A549 (cell line): ENCODE measurements around the gene PKDCC. TPM values are rescaled to one million over a fixed set of nuclear protein-coding genes. Genes with fewer than 3 reads are reported as not detected.

Experiments
- ATAC-seq, 2 experiments: fragments of 200-7000 bp in 1 of 2; fragments of >200 bp in 1 of 2; cut with Nextera tagmentation in 1 of 2; cut with Tn5 transposase in 1 of 2; 3 replicates each; pipeline versions ENCODE4 v1.8.0 to v1.9.1; 2018 to 2020; ENCODE audit warnings: mild to moderate bottlenecking in 1 of 2, moderate library complexity in 1 of 2
- CTCF ChIA-PET: fragments of 300-600 bp; sonication (Branson Sonifier 250); formaldehyde crosslinking; extraction: SDS; loops from one replicate; lab custom pipeline; 2021; ENCODE audit warnings: antibody characterized with exemption, inconsistent platforms; lab: Yijun Ruan, JAX
- POLR2A ChIA-PET: fragments of 350-600 bp; formaldehyde crosslinking; extraction: SDS; loops from one replicate; lab custom pipeline; 2021; ENCODE audit warnings: antibody characterized with exemption, inconsistent platforms; lab: Yijun Ruan, JAX
- DNase-seq, 2 experiments: peaks; one replicate each; pipeline versions ENCODE4 v3.0.0 to v3.0.0-alpha.2; 2011 to 2016; ENCODE audit warnings: low read depth in 1 of 2, low spot score in 1 of 2
- FAIRE-seq: peaks from 2 replicates; lab custom pipeline; 2011; peaks lifted over from hg19 to GRCh38; lab: Jason Lieb, UNC
- H3K27ac ChIP-seq, 2 experiments: fragments of >200 bp; sonication (Bioruptor Twin); formaldehyde crosslinking; 3 replicates each; pipeline ENCODE4 v1.5.1; 2016 to 2017
- H3K4me1 ChIP-seq: fragments of >200 bp; sonication (Bioruptor Twin); formaldehyde crosslinking; 3 replicates; pipeline ENCODE4 v1.6.1; 2016
- H3K4me2 ChIP-seq: fragments of >200 bp; sonication (Bioruptor Twin); formaldehyde crosslinking; 3 replicates; pipeline ENCODE4 v1.6.1; 2016
- H3K4me3 ChIP-seq: fragments of >200 bp; sonication (Bioruptor Twin); formaldehyde crosslinking; 3 replicates; pipeline ENCODE4 v1.5.1; 2016
- H3K9me3 ChIP-seq: fragments of >200 bp; sonication (Bioruptor Twin); formaldehyde crosslinking; 3 replicates; pipeline ENCODE4 v1.6.1; 2016
- CBX2 ChIP-seq: fragments of 200-600 bp; sonication (generic); IDR thresholded peaks from 2 replicates; pipeline ENCODE4 v1.6.1; 2016; ENCODE audit warnings: low read depth, mild to moderate bottlenecking, borderline replicate concordance
- CHD2 ChIP-seq: fragments of 150-350 bp; IDR thresholded peaks from 2 replicates; pipeline ENCODE4 v1.6.1; 2014; ENCODE audit warnings: low read length; ENCODE audit not compliant: partially characterized antibody
- EHF ChIP-seq: fragments of 250-450 bp; sonication (Bioruptor Pico); IDR thresholded peaks from 2 replicates; pipeline ENCODE4 v1.5.0; 2020; ENCODE audit warnings: mild to moderate bottlenecking
- EHMT2 ChIP-seq: fragments of 200-600 bp; sonication (generic); IDR thresholded peaks from 2 replicates; pipeline ENCODE4 v1.6.1; 2016; ENCODE audit warnings: antibody characterized with exemption, low read depth, mild to moderate bottlenecking, moderate library complexity
- EP300 ChIP-seq, 2 experiments: fragments of >200 bp; sonication (Bioruptor Twin); formaldehyde crosslinking; IDR thresholded peaks; 2 replicates in 1 of 2; 3 replicates in 1 of 2; pipeline ENCODE4 v1.6.1; 2016 to 2017
- HEYL ChIP-seq: fragments of 250-450 bp; sonication (Bioruptor Pico); IDR thresholded peaks from 2 replicates; pipeline ENCODE4 v1.8.0; 2021; ENCODE audit warnings: mild to moderate bottlenecking, moderate library complexity
- HOXB13 ChIP-seq: fragments of 250-450 bp; sonication (Bioruptor Pico); IDR thresholded peaks from 2 replicates; pipeline ENCODE4 v1.5.0; 2020; ENCODE audit warnings: low read depth, mild to moderate bottlenecking, moderate library complexity
- JUN ChIP-seq, 2 experiments: fragments of >200 bp; sonication (Bioruptor Twin); formaldehyde crosslinking; IDR thresholded peaks; 2 replicates in 1 of 2; 3 replicates in 1 of 2; pipeline ENCODE4 v1.6.1; 2016 to 2017
- JUNB ChIP-seq: fragments of >200 bp; sonication (Bioruptor Twin); formaldehyde crosslinking; IDR thresholded peaks from 2 replicates; pipeline ENCODE4 v1.6.1; 2016
- KDM1A ChIP-seq: fragments of 200-600 bp; sonication (generic); IDR thresholded peaks from 2 replicates; pipeline ENCODE4 v1.6.1; 2016; ENCODE audit warnings: low read depth, mild to moderate bottlenecking
- MAFK ChIP-seq: fragments of 450-650 bp; IDR thresholded peaks from 2 replicates; pipeline ENCODE4 v1.6.1; 2014; ENCODE audit not compliant: partially characterized antibody
- MYC ChIP-seq: IDR thresholded peaks from 2 replicates; pipeline ENCODE4 v1.6.1; 2012; ENCODE audit warnings: mild to moderate bottlenecking, inconsistent platforms, low read length, improper control_type of control experiment, borderline replicate concordance
- PBX3 ChIP-seq: IDR thresholded peaks from 2 replicates; pipeline ENCODE4 v1.6.1; 2012
- PHF8 ChIP-seq: fragments of 200-600 bp; sonication (generic); IDR thresholded peaks from 2 replicates; pipeline ENCODE4 v1.6.1; 2016; ENCODE audit warnings: low read depth, mild to moderate bottlenecking, antibody characterized with exemption, moderate library complexity, borderline replicate concordance
- RFX5 ChIP-seq: fragments of 450-650 bp; IDR thresholded peaks from 2 replicates; pipeline ENCODE4 v1.7.1; 2014; ENCODE audit warnings: antibody characterized with exemption, mild to moderate bottlenecking, moderate library complexity
- SMC3 ChIP-seq: fragments of >200 bp; sonication (Bioruptor Twin); formaldehyde crosslinking; IDR thresholded peaks from 3 replicates; pipeline ENCODE4 v1.6.1; 2018; ENCODE audit warnings: inconsistent platforms
- SREBF2 ChIP-seq: fragments of 450-650 bp; IDR thresholded peaks from 2 replicates; pipeline ENCODE4 v1.6.1; 2014; ENCODE audit warnings: mild to moderate bottlenecking, moderate library complexity
- TFCP2L1 ChIP-seq: fragments of 250-450 bp; sonication (Bioruptor Pico); IDR thresholded peaks from 2 replicates; pipeline ENCODE4 v1.5.0; 2021; ENCODE audit warnings: mild to moderate bottlenecking
- TP53 ChIP-seq: fragments of 250-450 bp; sonication (Bioruptor Pico); IDR thresholded peaks from 2 replicates; pipeline ENCODE4 v1.5.0; 2021; ENCODE audit warnings: mild to moderate bottlenecking, moderate library complexity
- ZNF302 ChIP-seq: fragments of 250-450 bp; sonication (Bioruptor Pico); IDR thresholded peaks from 2 replicates; pipeline ENCODE4 v1.9.0; 2021; ENCODE audit warnings: inconsistent platforms, mild to moderate bottlenecking, moderate library complexity
- WGBS: methylation state at CpG from one replicate; pipeline ENCODE4 v1.1.6; 2017; ENCODE audit errors: missing lambda C conversion rate; 5-methylcytosine and 5-hydroxymethylcytosine counted together
- polyA plus RNA-seq, 4 experiments: library from polyadenylated mRNA; depleted of rRNA in 3 of 4; stranded (reverse); fragments of >200 nt; fragmentation: RNase III in 1 of 4; extraction: RNeasy Plus Mini Kit Qiagen cat#74134 plus additional on column Dnase treatment in 1 of 4; gene quantifications; 2 replicates in 3 of 4; 3 replicates in 1 of 4; pipeline ENCODE4 v1.2.3, GENCODE V29; 2011 to 2017
- TF ChIP-seq, protein P1 (sequence below): fragments of >200 bp; sonication (Bioruptor Twin); formaldehyde crosslinking; IDR thresholded peaks from 3 replicates; pipeline ENCODE4 v1.5.1; 2016
- TF ChIP-seq, protein P2 (sequence below): fragments of 150-350 bp; IDR thresholded peaks from 2 replicates; pipeline ENCODE4 v1.6.1; 2014; ENCODE audit warnings: low read depth, mild to moderate bottlenecking, low read length
- TF ChIP-seq, protein P3 (sequence below): fragments of 200-600 bp; sonication (generic); IDR thresholded peaks from 2 replicates; pipeline ENCODE4 v1.6.1; 2016; ENCODE audit warnings: antibody characterized with exemption, mild to moderate bottlenecking, moderate library complexity

The PKDCC gene
- polyA plus RNA-seq, 2 of the 4 experiments (the other 2 are of a cell fraction) = 30.0 to 64.5 TPM

- WGBS = 73% methylated on average over 12 of the region's 12 CpGs
- FAIRE-seq (no peak), DNase-seq (no peak), ATAC-seq (0 out of 6 replicates have a peak, but pooled peaks of 1 of the 2 experiments have one; percentile 2)
- peak overlapping the region; percentile 79 to 96 for H3K27ac ChIP-seq
- H3K9me3 ChIP-seq = no peaks in the 10 kb centered on the region
- H3K4me2 ChIP-seq = peak overlapping the region; percentile 96
- H3K4me3 ChIP-seq = no peak overlapping the region; the same call in 2 of the 3 replicates
- peaks cover 36% of the 10 kb centered on the region for H3K4me1 ChIP-seq
- TF ChIP-seq RFX5 (no peak), EP300 (IDR thresholded peaks at IDR 0.05) (no peak), HOXB13 (CRISPR knock-in tag) (no peak), HEYL (no peak), SMC3 (no peak), CHD2 (no peak), MAFK (no peak), PBX3 (no peak), TFCP2L1 (CRISPR knock-in tag) (no peak), MYC (no peak), EHMT2 (no peak), JUN (IDR thresholded peaks at IDR 0.05) (no peak; a peak in 1 of 5 replicates), ZNF302 (no peak), KDM1A (no peak), PHF8 (no peak)
- TF ChIP-seq, protein P1, sequence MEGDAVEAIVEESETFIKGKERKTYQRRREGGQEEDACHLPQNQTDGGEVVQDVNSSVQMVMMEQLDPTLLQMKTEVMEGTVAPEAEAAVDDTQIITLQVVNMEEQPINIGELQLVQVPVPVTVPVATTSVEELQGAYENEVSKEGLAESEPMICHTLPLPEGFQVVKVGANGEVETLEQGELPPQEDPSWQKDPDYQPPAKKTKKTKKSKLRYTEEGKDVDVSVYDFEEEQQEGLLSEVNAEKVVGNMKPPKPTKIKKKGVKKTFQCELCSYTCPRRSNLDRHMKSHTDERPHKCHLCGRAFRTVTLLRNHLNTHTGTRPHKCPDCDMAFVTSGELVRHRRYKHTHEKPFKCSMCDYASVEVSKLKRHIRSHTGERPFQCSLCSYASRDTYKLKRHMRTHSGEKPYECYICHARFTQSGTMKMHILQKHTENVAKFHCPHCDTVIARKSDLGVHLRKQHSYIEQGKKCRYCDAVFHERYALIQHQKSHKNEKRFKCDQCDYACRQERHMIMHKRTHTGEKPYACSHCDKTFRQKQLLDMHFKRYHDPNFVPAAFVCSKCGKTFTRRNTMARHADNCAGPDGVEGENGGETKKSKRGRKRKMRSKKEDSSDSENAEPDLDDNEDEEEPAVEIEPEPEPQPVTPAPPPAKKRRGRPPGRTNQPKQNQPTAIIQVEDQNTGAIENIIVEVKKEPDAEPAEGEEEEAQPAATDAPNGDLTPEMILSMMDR = no peak
- TF ChIP-seq, protein P2, sequence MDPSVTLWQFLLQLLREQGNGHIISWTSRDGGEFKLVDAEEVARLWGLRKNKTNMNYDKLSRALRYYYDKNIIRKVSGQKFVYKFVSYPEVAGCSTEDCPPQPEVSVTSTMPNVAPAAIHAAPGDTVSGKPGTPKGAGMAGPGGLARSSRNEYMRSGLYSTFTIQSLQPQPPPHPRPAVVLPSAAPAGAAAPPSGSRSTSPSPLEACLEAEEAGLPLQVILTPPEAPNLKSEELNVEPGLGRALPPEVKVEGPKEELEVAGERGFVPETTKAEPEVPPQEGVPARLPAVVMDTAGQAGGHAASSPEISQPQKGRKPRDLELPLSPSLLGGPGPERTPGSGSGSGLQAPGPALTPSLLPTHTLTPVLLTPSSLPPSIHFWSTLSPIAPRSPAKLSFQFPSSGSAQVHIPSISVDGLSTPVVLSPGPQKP = no peak
- POLR2A ChIA-PET = interaction anchor here (2.1 kb wide), 1 partner anchor 118 kb away, joined by 14 read pairs; no protein-coding TSS in a partner anchor
- CTCF ChIA-PET = interaction anchor here (0.9 to 6.6 kb wide), 8 partner anchors 10 to 193 kb away, joined by 3 to 40 read pairs (median 7); no protein-coding TSS in a partner anchor
Measured at GRCh38 chr2:42045848-42046748, 1.7 kb upstream of the PKDCC start.

- DNase-seq = no peak
- Histone ChIP-seq H3K4me2 (peak overlapping the region; percentile 96), H3K4me3 (peak overlapping the region; percentile 63), H3K9me3 (no peaks in the 10 kb centered on the region), H3K27ac (peak overlapping the region; percentile 79 to 96), H3K4me1 (peaks cover 44% of the 10 kb centered on the region)
- peak in 1 of 2 experiments; percentile 15; a peak in 4 of 6 replicates for ATAC-seq
- WGBS = 34% methylated on average over 31 of the region's 39 CpGs
- FAIRE-seq = no peak
- ChIA-PET POLR2A (interaction anchor here (1.0 to 2.9 kb wide), 8 partner anchors 25 to 187 kb away, joined by 3 to 18 read pairs (median 4); no protein-coding TSS in a partner anchor), CTCF (interaction anchor here (0.9 to 6.6 kb wide), 8 partner anchors 18 to 193 kb away, joined by 3 to 40 read pairs (median 7); no protein-coding TSS in a partner anchor)
- TF ChIP-seq EHF (no peak), TP53 (no peak), CBX2 (no peak), SREBF2 (no peak), PHF8 (no peak), HOXB13 (CRISPR knock-in tag) (no peak), JUNB (no peak)
- TF ChIP-seq, protein P3, sequence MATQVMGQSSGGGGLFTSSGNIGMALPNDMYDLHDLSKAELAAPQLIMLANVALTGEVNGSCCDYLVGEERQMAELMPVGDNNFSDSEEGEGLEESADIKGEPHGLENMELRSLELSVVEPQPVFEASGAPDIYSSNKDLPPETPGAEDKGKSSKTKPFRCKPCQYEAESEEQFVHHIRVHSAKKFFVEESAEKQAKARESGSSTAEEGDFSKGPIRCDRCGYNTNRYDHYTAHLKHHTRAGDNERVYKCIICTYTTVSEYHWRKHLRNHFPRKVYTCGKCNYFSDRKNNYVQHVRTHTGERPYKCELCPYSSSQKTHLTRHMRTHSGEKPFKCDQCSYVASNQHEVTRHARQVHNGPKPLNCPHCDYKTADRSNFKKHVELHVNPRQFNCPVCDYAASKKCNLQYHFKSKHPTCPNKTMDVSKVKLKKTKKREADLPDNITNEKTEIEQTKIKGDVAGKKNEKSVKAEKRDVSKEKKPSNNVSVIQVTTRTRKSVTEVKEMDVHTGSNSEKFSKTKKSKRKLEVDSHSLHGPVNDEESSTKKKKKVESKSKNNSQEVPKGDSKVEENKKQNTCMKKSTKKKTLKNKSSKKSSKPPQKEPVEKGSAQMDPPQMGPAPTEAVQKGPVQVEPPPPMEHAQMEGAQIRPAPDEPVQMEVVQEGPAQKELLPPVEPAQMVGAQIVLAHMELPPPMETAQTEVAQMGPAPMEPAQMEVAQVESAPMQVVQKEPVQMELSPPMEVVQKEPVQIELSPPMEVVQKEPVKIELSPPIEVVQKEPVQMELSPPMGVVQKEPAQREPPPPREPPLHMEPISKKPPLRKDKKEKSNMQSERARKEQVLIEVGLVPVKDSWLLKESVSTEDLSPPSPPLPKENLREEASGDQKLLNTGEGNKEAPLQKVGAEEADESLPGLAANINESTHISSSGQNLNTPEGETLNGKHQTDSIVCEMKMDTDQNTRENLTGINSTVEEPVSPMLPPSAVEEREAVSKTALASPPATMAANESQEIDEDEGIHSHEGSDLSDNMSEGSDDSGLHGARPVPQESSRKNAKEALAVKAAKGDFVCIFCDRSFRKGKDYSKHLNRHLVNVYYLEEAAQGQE = no peak
Measured at GRCh38 chr2:42046819-42047487, 868 bp upstream of the PKDCC start.
